ENCODE data around the gene AK9.

- TF ChIP-seq EP300 (IDR thresholded peaks at IDR 0.05; ENCODE audit: borderline replicate concordance in 1 of 2, low read depth in 1 of 2, low read length in 1 of 2), result no peak
- no peak for TF ChIP-seq CTCF (IDR thresholded peaks at IDR 0.05)
- no peak for TF ChIP-seq USF2 (IDR thresholded peaks at IDR 0.05; ENCODE audit: borderline replicate concordance, low read depth, low read length)
- no peak for TF ChIP-seq GABPA (IDR thresholded peaks at IDR 0.05; ENCODE audit: low read depth)
Observed at GRCh38 chr6:109625199-109625598, 65.8 kb downstream of the AK9 start.
